ENCODE measurements around the gene TP73. TPM values are rescaled to one million over a fixed set of nuclear protein-coding genes. Genes with fewer than 3 reads are reported as not detected.
A peak's percentile ranks its signal among the peaks of the same experiment; 100 is the strongest.

Gene TP73
- total and polyA plus RNA-seq, 12 donors, result 0.03 to 0.58 (median 0.15) TPM; not detected in 7

GRCh38 chr1:3651026-3651929, 1.0 kb upstream of the TP73 start:
- intact Hi-C loops (cut with DNase I), result no loop called here
- Histone ChIP-seq H3K27me3 (peaks cover 32 to 59% (median 44%) of the 10 kb centered on the region in 7 donors), H3K27ac (no peak overlapping the region), H3K9me3 (no peaks in the 10 kb centered on the region), H3K4me3 (peak overlapping the region in 8 of 10 donors; percentile 73 to 97 (median 90)), H3K4me1 (peaks cover 12 to 56% (median 38%) of the 10 kb centered on the region in 9 donors), H3K36me3 (peaks cover 0 to 18% (median 7%) of the 10 kb centered on the region in 9 donors)
- ATAC-seq (peak in 1 of 8 donors; percentile 6), DNase-seq (no peak)
- WGBS, 2 donors, result 2 to 5% methylated on average over 77 to 83 of the region's 83 CpGs
- TF ChIP-seq CTCF (IDR thresholded peaks at IDR 0.05), result no peak

GRCh38 chr1:3652548-3653285, 401 bp downstream of the TP73 start:
- Histone ChIP-seq H3K9me3 (no peaks in the 10 kb centered on the region), H3K4me3 (peak overlapping the region; percentile 4 to 97 (median 40)), H3K36me3 (peaks cover 0 to 3% (median 0%) of the 10 kb centered on the region in 9 donors), H3K27me3 (peaks cover 32 to 73% (median 44%) of the 10 kb centered on the region in 7 donors), H3K27ac (no peak overlapping the region), H3K4me1 (peaks cover 12 to 56% (median 38%) of the 10 kb centered on the region in 9 donors)
- intact Hi-C loops (cut with DNase I), result no loop called here
- no peak for DNase-seq
- TF ChIP-seq CTCF (IDR thresholded peaks at IDR 0.05), result no peak
- no peak for ATAC-seq
- 7 to 9% methylated on average over 44 to 68 of the region's 68 CpGs for WGBS, 2 donors

DNA sequence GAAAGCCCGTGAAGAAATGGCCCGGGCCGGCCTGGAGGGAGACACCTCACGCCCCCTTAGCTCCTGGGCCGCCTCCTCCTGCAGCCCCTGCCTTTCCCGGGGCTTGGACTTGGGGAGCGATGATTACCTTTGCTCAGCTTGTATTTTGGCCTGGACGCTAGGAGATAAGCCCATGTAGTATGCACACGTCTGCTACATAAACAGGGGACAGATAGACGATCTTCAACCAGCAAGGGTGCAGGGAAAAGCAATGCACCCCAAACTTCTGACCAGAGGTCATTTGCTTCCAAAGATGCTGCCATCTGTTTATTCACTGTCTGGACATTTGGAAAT, 936 bp downstream of the TP73 start:
- Histone ChIP-seq H3K4me3 (peak overlapping the region in 1 of 10 donors; percentile 94), H3K27ac (no peak overlapping the region), H3K27me3 (peaks cover 32 to 75% (median 44%) of the 10 kb centered on the region in 7 donors), H3K36me3 (no peaks in the 10 kb centered on the region), H3K4me1 (peaks cover 12 to 54% (median 38%) of the 10 kb centered on the region in 9 donors), H3K9me3 (no peaks in the 10 kb centered on the region)
- ATAC-seq (no peak), DNase-seq (no peak)
- WGBS, 2 donors, result 42 to 52% methylated on average over 10 of the region's 10 CpGs
- intact Hi-C loops (cut with DNase I), result no loop called here
- no peak for TF ChIP-seq CTCF (IDR thresholded peaks at IDR 0.05)

- no peak for DNase-seq
- intact Hi-C loops (cut with DNase I), result no loop called here
- peak in 5 of 8 donors; percentile 23 to 46 (median 45) for ATAC-seq
- peaks cover 9 to 41% (median 26%) of the 10 kb centered on the region in 9 donors for H3K4me1 ChIP-seq
- H3K9me3 ChIP-seq, result no peaks in the 10 kb centered on the region
- TF ChIP-seq CTCF (IDR thresholded peaks at IDR 0.05), result no peak
- H3K4me3 ChIP-seq, result no peak overlapping the region
- H3K27me3 ChIP-seq, result peaks cover 32 to 75% (median 44%) of the 10 kb centered on the region in 7 donors
- no peaks in the 10 kb centered on the region for H3K36me3 ChIP-seq
- WGBS, 2 donors, result 57 to 71% methylated on average over 22 of the region's 22 CpGs
- H3K27ac ChIP-seq, result no peak overlapping the region
These were observed 2.4 kb downstream of the TP73 start for GRCh38 chr1:3654549-3655281.

Data from heart right ventricle (tissue), 16 donors.